ENCODE data around the gene DUSP9. TPM values are rescaled to one million over a fixed set of nuclear protein-coding genes. Genes with fewer than 3 reads are reported as not detected.

Gene DUSP9
- total RNA-seq, 1 experiment from 2014 or later = 14.2 TPM

DNA sequence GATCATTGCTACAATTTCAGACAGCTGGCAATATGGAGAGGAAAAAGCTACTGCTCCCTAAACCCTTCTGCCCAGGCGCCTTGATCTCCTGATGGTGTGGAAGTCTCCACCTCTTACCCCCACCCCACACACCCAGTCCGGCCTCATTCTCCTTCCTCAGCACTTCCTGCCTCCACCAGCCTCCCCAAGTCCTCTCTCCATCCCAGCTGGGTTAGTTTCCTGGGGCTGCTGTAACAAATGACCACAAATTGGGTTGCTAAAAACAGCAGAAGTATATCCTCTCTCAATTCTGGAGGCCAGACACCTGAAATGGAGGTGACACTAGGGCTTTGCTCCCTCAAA is 47.0 kb upstream of the DUSP9 start (continued):
- TF ChIP-seq CTCF (IDR thresholded peaks at IDR 0.05 in 2 of 3, conservative IDR thresholded peaks at IDR 0.05 in 1 of 3; ENCODE audit: borderline replicate concordance in 1 of 3, insufficient read depth in 1 of 3, low read depth in 2 of 3, low read length in 2 of 3) (no peak), EGR1 (IDR thresholded peaks at IDR 0.05; ENCODE audit: low read depth) (no peak), ZFX (IDR thresholded peaks at IDR 0.05) (no peak), EZH2phosphoT487 (IDR thresholded peaks at IDR 0.05; ENCODE audit: borderline replicate concordance) (no peak)

- H3K4me2 ChIP-seq (ENCODE audit: low read length) = peak overlapping the region; percentile 79; the same call in 1 of the 2 replicates
- H3K9me3 ChIP-seq (ENCODE audit: control insufficient read depth in 1 of 2, insufficient read depth in 1 of 2, low read depth in 1 of 2, low read length in 2 of 2) = no peaks in the 10 kb centered on the region
- peaks cover 4 to 16% of the 10 kb centered on the region in 2 experiments; a peak in 2 of 4 replicates for H3K4me1 ChIP-seq (ENCODE audit: control insufficient read depth in 1 of 2, insufficient read depth in 2 of 2, low read length in 2 of 2)
- H3K79me2 ChIP-seq (ENCODE audit: insufficient read depth, low read length) = peaks cover 24% of the 10 kb centered on the region
- ChIA-PET POLR2A (no interaction called here), RAD21 (ENCODE audit: low non-redundant PET in 1 of 2, low total read pairs in 2 of 2, uncharacterized antibody in 2 of 2, unreplicated experiment in 2 of 2) (no interaction called here), CTCF (no interaction called here)
- H3K4me3 ChIP-seq (replicated peaks in 1 of 2; ENCODE audit: low read depth in 1 of 2, low read length in 2 of 2) = no peak overlapping the region
- H3K9me2 ChIP-seq (ENCODE audit: insufficient read depth) = no peaks in the 10 kb centered on the region
- no peaks in the 10 kb centered on the region for H4K20me1 ChIP-seq (ENCODE audit: insufficient read depth)
- no peak overlapping the region for H2AFZ ChIP-seq (ENCODE audit: low read depth, low read length, poor library complexity, severe bottlenecking)
- no peaks in the 10 kb centered on the region for H3K27me3 ChIP-seq (ENCODE audit: insufficient read depth, low read length)
- ATAC-seq (no peak), DNase-seq (ENCODE audit: low read depth, low spot score) (no peak)
- H3K9ac ChIP-seq (ENCODE audit: low read length) = no peak overlapping the region
- H3K27ac ChIP-seq (ENCODE audit: low read depth, low read length) = no peak overlapping the region
- intact Hi-C loops (cut with micrococcal nuclease) = no loop called here
- no TSS peak for BruUV-seq (replicated peaks)
- H3K36me3 ChIP-seq (ENCODE audit: control insufficient read depth in 1 of 2, insufficient read depth in 2 of 2, low read length in 2 of 2) = no peaks in the 10 kb centered on the region
- TF ChIP-seq JUND (IDR thresholded peaks at IDR 0.05) = no peak
- TF ChIP-seq TCF7L2 (IDR thresholded peaks at IDR 0.05; ENCODE audit: borderline replicate concordance, extremely low read depth, insufficient read depth, insufficient read length) = no peak
- TF ChIP-seq CTCF (IDR thresholded peaks at IDR 0.05 in 2 of 3, conservative IDR thresholded peaks at IDR 0.05 in 1 of 3; ENCODE audit: borderline replicate concordance in 1 of 3, insufficient read depth in 1 of 3, low read depth in 2 of 3, low read length in 2 of 3) = no peak
- TF ChIP-seq EZH2 (IDR thresholded peaks at IDR 0.05) = no peak
- no peak for TF ChIP-seq ELF1 (IDR thresholded peaks at IDR 0.05; ENCODE audit: borderline replicate concordance, low read depth)
- TF ChIP-seq, protein P1, sequence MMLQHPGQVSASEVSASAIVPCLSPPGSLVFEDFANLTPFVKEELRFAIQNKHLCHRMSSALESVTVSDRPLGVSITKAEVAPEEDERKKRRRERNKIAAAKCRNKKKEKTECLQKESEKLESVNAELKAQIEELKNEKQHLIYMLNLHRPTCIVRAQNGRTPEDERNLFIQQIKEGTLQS (IDR thresholded peaks at IDR 0.05) = no peak
- TF ChIP-seq CEBPB (IDR thresholded peaks at IDR 0.05; ENCODE audit: low read depth) = no peak
- TF ChIP-seq SIN3A (IDR thresholded peaks at IDR 0.05; ENCODE audit: low read depth) = no peak
- TF ChIP-seq RAD21 (IDR thresholded peaks at IDR 0.05; ENCODE audit: low read depth) = no peak
- TF ChIP-seq POLR2AphosphoS5 (IDR thresholded peaks at IDR 0.05; ENCODE audit: low read depth, low read length) = no peak
- TF ChIP-seq, protein P2, sequence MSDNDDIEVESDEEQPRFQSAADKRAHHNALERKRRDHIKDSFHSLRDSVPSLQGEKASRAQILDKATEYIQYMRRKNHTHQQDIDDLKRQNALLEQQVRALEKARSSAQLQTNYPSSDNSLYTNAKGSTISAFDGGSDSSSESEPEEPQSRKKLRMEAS (IDR thresholded peaks at IDR 0.05) = no peak
- TF ChIP-seq POLR2A (IDR thresholded peaks at IDR 0.05; ENCODE audit: borderline replicate concordance, extremely low read depth, insufficient read depth, insufficient read length) = no peak
- TF ChIP-seq YY1 (IDR thresholded peaks at IDR 0.05; ENCODE audit: extremely low read depth, insufficient replicate concordance, low read depth, low read length) = no peak
- TF ChIP-seq ZFX (IDR thresholded peaks at IDR 0.05) = no peak
- no peak for TF ChIP-seq ZBTB33 (IDR thresholded peaks at IDR 0.05; ENCODE audit: extremely low read depth, insufficient replicate concordance, low read length)
- no peak for TF ChIP-seq ZNF274 (IDR thresholded peaks at IDR 0.05; ENCODE audit: low read depth, low read length)
Measured at GRCh38 chrX:153600921-153601320, 46.1 kb upstream of the DUSP9 start.

All from HCT116 (cell line).